Putamen (tissue), 1 donor: ENCODE data around the gene NRTN.
A peak's percentile ranks its signal among the peaks of the same experiment; 100 is the strongest.

Experiments used
- DNase-seq: peaks from one replicate; pipeline ENCODE4 v3.0.0-alpha.2; 2016; ENCODE audit warnings: low spot score

NRTN gene

DNA sequence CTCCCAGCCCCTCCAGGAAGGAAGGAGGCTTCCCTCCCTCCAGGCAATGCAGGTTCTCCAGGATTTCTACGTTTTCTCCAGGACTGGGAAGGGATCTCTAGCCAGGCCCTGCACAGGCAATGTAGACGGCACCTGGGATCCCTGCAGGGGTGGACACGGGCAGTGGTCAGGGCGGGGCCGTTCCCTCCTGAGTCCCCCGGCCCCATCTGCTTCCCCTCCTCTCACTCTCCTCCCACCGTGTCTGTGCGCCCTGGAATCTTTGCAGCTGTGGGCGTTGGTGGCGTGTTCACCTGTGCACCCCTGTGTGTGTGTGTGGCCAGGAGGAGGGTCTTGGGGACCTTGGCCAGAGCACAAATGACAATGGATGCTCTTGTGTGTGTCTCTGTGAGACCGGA, 10.0 kb downstream of the NRTN start:
- DNase-seq: no peak

DNA sequence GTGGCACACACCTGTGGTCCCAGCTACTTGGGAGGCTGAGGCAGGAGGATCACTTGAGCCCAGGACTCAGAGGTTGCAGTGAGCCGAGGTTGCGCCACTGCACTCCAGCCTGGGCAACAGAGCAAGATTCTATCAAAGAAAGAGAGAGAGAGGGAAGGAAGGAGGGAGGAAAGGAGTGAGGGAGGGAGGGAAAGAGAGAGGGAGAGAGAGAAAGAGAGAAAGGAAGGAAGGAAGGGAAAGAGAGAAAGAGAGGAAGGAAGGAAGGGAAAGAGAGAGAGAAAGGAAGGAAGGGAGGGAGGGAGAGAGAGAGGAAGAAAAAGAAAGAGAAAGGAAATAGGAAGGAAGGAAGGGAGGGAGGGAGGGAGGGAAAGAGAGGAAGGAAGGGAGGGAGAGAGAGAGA, 12.4 kb downstream of the NRTN start:
- DNase-seq: no peak

- no peak for DNase-seq
Measured at GRCh38 chr19:5818594-5818993, 13.7 kb downstream of the NRTN start.

- DNase-seq: no peak
Measured at GRCh38 chr19:5820785-5821184, 15.9 kb downstream of the NRTN start.

- DNase-seq: no peak
Measured at GRCh38 chr19:5821521-5822180, 16.8 kb downstream of the NRTN start.

DNA sequence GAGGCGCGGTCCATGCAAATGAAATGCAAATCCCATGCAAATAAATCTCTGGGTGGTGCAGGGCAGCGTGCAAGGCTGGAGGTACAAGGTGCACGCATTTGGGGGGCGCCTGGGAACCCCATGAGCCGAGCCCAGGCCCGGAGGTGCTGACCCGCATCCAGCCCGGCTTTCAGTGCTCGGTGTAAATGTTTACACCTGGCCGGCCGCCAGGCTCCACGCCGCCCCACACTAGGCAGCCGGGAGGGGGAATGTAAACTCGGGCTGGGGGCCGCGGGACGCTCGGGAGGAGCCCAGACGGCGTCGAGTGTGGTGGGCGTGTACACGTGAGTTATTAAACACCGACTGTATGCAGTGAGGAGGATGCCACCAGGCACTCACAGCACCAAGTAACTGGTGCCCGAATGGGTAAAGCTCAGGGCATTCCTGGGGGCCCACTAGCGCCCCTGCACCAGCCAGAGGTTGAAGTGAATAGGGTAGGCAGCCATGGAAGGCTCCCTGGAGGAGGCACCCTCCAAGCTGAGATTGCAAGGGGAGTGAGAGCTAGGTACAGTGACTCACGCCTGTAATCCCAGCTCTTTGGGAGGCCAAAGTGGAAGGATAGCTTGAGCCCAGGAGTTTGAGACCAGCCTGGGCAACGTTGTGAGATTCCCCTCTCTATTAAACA, 17.4 kb downstream of the NRTN start:
- no peak for DNase-seq

- DNase-seq: no peak
Measured at GRCh38 chr19:5823579-5824281, 18.9 kb downstream of the NRTN start.

DNA sequence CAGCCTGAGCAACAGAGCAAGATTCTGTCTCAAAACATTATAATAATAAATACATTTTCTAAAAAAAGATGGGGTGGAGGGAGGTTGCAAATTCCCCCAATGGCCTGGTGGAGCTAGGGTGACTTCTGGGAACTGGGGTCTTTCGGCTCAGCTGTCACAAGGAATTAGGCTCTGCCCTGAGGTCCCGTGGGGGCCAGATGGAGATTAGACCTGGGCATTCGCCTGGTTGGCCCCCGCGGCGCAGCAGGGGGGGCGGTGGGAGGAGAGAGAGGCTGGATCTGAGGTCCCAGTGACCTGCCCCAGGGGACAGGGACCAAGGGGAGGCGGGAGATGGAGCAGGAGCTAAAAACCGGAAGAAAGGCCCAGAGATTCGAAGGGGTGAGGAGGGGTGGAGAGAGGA, 19.9 kb downstream of the NRTN start:
- DNase-seq: no peak

DNA sequence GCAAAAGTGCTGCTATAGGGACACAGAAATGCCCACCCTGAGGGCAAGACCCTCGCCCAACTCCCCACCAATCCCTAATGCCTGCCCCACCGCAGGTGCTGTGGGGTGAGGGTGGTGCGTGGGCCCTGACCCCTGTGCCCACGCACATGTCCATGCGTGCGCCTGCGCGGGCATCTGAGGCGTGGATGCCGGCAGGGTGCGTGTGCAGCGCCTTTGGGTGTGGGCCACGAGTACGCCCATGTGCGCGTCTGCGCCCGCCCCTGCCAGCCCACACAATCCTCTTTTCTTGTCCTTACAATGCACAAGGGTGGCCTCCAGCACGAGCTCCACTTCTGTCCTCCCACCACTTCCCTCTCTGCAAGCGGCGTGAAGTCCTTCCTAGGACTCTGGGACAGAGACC, 20.3 kb downstream of the NRTN start:
- no peak for DNase-seq

GRCh38 chr19:5826531-5827341, 21.9 kb downstream of the NRTN start:
- DNase-seq: no peak

DNA sequence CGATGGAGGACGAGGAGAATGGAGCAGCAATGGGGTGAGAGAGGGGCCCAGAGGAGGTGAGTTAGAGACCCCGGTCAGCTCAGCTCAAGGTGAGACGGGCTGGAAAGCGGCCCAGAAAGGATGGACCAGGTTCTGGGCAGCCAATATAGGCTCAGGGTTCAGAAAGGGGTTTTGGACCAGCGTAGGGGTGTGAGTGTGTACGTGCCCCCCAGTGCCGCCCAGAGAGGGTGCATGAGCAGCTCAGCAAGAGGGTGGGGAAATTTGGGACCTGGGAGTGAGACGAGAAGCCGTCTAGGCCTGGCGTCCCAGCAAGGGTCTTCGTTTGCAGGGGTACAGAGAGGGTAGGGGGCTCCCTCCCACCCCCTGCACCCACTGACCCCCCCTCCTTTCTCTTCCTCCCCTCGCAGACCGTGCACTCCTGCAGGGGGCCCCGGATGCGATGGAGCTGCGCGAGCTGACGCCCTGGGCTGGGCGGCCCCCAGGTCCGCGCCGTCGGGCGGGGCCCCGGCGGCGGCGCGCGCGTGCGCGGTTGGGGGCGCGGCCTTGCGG, 22.5 kb downstream of the NRTN start:
- no peak for DNase-seq

DNA sequence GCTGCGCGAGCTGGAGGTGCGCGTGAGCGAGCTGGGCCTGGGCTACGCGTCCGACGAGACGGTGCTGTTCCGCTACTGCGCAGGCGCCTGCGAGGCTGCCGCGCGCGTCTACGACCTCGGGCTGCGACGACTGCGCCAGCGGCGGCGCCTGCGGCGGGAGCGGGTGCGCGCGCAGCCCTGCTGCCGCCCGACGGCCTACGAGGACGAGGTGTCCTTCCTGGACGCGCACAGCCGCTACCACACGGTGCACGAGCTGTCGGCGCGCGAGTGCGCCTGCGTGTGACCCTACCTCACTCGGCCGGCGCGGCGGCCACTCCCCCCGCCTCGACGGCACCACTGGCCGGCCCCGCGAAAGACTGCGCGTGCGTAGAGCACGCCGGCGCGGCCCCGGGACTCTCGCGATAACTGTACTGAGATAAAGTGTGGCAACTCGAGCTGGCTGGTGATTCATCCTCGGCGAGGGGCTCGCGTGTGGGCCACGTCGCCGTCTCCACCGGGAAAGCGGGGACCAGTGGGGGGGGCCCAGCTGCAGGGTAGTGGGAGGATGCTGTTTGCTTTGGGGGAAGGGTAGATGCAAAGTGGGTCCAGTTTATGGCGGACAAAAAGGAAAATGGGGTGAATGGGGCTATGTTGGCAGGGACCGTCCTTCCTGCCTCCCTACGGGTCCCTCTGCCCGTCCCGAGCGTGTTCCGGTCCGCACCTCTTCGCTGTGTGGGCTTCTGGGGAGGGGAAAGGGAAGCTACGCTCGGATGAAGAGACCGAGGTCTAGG, 23.2 kb downstream of the NRTN start:
- DNase-seq: peak; percentile 31

GRCh38 chr19:5828661-5829566, 24.0 kb downstream of the NRTN start:
- no peak for DNase-seq

- no peak for DNase-seq
Measured at GRCh38 chr19:5829567-5830310, 24.9 kb downstream of the NRTN start.

DNA sequence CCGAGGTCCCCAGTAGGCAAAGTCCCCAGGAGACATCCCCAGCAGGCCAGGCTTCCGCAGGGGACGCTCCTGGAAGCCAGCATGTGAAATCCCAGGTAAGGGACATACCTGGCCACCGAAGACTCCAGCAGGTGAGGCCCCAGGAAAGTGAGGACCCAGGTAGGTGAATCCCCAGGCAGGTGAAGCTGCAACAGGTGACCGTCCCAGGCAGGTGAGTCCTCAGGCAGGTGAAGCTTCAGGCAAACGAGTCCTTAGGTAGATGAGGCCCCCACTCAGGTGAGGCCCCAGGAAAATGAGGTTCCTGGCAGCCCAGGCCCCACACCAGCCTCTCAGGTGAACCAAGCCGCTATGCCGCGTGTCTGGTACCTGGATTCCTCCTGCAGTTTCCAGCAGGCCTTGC, 26.3 kb downstream of the NRTN start:
- DNase-seq: no peak

DNA sequence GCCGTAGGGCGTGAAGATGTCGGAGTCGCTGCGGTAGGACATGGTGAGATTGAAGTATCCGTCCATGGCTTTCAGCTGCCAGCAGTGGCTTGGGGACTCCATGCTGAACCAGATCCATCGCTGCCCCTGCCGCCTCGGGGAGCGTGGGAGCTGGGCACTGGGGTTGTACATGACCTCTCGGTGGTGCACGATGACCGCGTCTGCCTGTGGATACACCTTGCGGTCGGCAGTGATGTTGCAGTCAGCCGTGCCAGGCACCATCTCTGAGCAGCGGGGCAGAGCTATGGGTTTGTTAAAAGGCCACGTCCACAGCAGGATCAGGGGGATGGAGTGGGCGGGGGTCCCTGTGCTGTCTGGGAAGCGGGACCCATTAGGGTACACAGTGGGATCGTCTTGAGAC, 27.2 kb downstream of the NRTN start:
- DNase-seq: no peak

DNA sequence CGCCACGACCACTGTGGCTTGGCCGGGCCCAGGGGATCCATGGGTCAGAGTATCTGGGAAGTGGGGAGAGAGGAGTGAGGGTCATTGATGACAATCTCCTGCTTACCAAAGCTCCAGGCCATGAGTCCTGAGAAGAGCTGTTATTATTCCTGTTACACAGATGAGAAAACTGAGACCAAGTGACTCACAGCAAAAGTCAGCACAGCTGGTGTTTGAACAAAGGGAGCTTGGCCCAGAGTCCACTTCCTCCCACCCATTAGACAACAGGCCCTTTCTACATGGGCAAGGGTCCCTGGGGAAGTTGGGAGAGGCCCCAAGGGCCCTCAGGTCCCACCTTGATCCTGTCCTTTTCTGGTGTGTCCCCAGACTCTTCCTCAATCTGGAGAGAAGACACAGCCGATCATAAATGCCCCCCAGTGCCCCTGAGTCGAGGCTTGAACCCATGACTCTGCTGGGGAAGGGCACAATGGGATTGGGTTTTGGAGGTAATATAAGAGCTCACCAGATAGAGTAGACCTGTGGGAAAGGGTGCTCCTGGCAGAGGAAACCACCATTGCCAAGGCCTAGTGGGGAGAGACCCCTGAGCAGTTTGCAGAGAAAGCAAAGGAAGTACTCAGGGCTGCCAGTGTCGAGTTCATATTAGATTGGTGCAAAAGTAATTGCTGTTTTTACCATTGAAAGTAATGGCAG, 27.8 kb downstream of the NRTN start:
- DNase-seq: no peak

- no peak for DNase-seq
Measured at GRCh38 chr19:5837761-5838352, 33.0 kb downstream of the NRTN start.
